ENCODE measurements around the gene UBA7. TPM values are rescaled to one million over a fixed set of nuclear protein-coding genes. Genes with fewer than 3 reads are reported as not detected.

UBA7 gene
- total and polyA plus RNA-seq, 9 donors: 29.3 to 84.9 (median 67.8) TPM

DNA sequence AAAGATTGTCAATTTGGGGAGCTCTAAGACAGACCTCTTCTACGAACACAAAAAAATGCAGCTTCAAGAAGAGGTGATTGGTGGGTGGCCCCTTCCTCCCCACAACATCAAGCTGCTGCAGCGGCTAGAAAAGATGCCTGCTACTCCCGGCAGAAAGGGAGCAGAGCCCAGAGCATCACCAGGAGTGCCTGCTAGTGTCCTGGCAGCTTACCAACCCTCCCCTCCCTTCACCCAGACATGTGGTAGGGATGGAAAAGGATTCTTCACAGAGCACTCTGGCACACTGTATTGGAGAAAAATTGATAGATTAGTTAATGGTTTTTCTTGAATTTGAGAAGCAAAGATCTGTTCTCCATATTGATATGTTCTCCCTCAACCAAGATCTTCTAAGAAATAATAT lies 38.2 kb downstream of the UBA7 start:
- WGBS, 3 donors: 33 to 47% (median 36%) methylated on average over 3 of the region's 3 CpGs
- TF ChIP-seq POLR2A (IDR thresholded peaks at IDR 0.05) (no peak), EP300 (IDR thresholded peaks at IDR 0.05) (no peak)
- TF ChIP-seq, protein P1, sequence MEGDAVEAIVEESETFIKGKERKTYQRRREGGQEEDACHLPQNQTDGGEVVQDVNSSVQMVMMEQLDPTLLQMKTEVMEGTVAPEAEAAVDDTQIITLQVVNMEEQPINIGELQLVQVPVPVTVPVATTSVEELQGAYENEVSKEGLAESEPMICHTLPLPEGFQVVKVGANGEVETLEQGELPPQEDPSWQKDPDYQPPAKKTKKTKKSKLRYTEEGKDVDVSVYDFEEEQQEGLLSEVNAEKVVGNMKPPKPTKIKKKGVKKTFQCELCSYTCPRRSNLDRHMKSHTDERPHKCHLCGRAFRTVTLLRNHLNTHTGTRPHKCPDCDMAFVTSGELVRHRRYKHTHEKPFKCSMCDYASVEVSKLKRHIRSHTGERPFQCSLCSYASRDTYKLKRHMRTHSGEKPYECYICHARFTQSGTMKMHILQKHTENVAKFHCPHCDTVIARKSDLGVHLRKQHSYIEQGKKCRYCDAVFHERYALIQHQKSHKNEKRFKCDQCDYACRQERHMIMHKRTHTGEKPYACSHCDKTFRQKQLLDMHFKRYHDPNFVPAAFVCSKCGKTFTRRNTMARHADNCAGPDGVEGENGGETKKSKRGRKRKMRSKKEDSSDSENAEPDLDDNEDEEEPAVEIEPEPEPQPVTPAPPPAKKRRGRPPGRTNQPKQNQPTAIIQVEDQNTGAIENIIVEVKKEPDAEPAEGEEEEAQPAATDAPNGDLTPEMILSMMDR (IDR thresholded peaks at IDR 0.05): no peak
- DNase-seq: peak in 2 of 5 donors; percentile 16 to 35
- H3K27me3 ChIP-seq: no peaks in the 10 kb centered on the region
- peaks cover 7% of the 10 kb centered on the region for H3K4me1 ChIP-seq (ENCODE audit: insufficient read depth)
- no peaks in the 10 kb centered on the region for H3K36me3 ChIP-seq
- no peak overlapping the region for H3K4me3 ChIP-seq
- no peaks in the 10 kb centered on the region for H3K9me3 ChIP-seq
- intact Hi-C loops (cut with DNase I): no loop called here
- H3K27ac ChIP-seq: no peak overlapping the region

DNA sequence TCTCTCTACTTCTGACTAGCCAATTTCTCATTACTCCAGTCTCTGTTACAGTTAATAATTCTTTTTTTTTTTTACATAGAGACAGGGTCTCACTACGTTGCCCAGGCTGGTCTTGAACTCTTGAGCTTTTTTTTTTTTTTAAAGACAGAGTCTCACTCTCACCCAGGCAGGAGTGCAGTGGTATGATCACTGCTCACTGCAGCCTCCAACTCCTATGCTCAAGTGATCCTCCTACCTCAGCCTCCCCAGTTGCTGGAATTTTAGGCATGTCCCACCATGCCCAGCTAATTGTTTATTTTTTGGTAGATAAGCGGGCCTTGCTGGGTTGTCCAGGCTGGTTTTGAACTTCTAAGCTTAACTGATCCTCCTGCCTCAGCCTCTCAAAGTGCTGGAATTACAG lies 41.0 kb downstream of the UBA7 start:
- no peak overlapping the region for H3K4me3 ChIP-seq
- H3K9me3 ChIP-seq: no peaks in the 10 kb centered on the region
- H3K27me3 ChIP-seq: no peaks in the 10 kb centered on the region
- H3K4me1 ChIP-seq (ENCODE audit: insufficient read depth): peaks cover 13% of the 10 kb centered on the region
- WGBS, 3 donors: 90 to 94% (median 93%) methylated on average over 2 of the region's 2 CpGs
- TF ChIP-seq EP300 (IDR thresholded peaks at IDR 0.05): no peak
- TF ChIP-seq, protein P1 (IDR thresholded peaks at IDR 0.05): no peak
- no peak for TF ChIP-seq POLR2A (IDR thresholded peaks at IDR 0.05)
- intact Hi-C loops (cut with DNase I): no loop called here
- no peaks in the 10 kb centered on the region for H3K36me3 ChIP-seq
- DNase-seq: peak in 1 of 5 donors; percentile 1
- H3K27ac ChIP-seq: no peak overlapping the region

DNA sequence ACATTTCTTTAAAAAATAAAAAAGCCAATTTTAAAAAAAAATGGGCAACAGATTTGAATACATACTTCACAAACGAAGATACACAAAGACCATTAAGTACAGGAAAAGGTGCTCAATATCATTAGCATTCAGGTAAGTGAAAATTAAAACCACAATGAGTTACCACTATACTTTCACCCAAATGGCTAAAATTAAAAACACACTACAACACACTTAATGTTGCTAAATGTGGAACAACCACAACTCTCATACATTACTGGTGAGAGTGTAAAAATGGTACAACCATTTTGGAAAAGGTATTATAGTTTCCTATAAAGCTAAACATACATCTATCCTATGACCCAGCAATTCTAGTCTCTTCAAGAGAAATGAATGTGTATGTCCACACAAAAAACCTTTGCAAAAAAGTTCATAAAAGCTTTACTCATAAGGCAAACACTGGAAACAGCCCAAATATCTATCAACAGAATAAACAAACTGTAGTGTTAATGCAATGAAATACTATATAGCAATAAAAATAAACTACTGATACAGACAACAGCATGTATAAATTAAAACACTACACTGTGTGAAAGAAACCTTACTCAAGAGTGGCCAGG lies 42.3 kb downstream of the UBA7 start:
- 61 to 79% (median 67%) methylated on average over 1 of the region's 1 CpG for WGBS, 3 donors
- H3K4me1 ChIP-seq (ENCODE audit: insufficient read depth): peaks cover 13% of the 10 kb centered on the region
- H3K36me3 ChIP-seq: no peaks in the 10 kb centered on the region
- H3K27me3 ChIP-seq: no peaks in the 10 kb centered on the region
- no peak overlapping the region for H3K4me3 ChIP-seq
- TF ChIP-seq, protein P1 (IDR thresholded peaks at IDR 0.05): no peak
- no peak for TF ChIP-seq EP300 (IDR thresholded peaks at IDR 0.05)
- TF ChIP-seq POLR2A (IDR thresholded peaks at IDR 0.05): no peak
- DNase-seq: no peak
- intact Hi-C loops (cut with DNase I): no loop called here
- H3K27ac ChIP-seq: no peak overlapping the region
- no peaks in the 10 kb centered on the region for H3K9me3 ChIP-seq

DNA sequence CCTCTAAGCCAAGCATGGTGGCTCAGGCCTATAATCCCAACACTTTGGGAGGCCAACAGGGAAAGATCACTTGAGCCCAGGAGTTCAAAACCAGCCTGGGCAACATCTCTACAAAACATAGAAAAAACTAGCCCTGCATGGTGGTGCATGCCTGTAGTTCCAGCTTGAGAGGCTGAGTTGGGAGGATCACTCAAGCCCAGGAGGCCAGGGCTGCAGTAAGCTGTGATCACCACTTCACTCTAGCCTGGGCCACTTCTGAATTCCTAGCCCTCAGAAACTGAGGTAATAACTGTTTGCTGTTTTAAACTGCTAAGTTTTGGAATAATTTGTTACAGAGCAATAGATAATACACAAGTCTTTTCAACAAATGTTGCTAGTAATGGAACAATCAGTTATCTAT lies 43.8 kb downstream of the UBA7 start:
- TF ChIP-seq, protein P1 (IDR thresholded peaks at IDR 0.05): no peak
- TF ChIP-seq POLR2A (IDR thresholded peaks at IDR 0.05): no peak
- Histone ChIP-seq H3K27ac (no peak overlapping the region), H3K9me3 (no peaks in the 10 kb centered on the region), H3K4me1 (ENCODE audit: insufficient read depth) (peaks cover 8% of the 10 kb centered on the region), H3K4me3 (no peak overlapping the region), H3K36me3 (no peaks in the 10 kb centered on the region), H3K27me3 (no peaks in the 10 kb centered on the region)
- intact Hi-C loops (cut with DNase I): no loop called here
- peak in 1 of 5 donors; percentile 4 for DNase-seq

All from ovary (tissue), 9 donors.